ENCODE measurements around the gene GRK6.

GRK6 gene

GRCh38 chr5:177447611-177448243 is 21.3 kb downstream of the GRK6 start:
- Mint-ChIP-seq H3K9me3 (no peaks in the 10 kb centered on the region), H3K4me1 (peaks cover 33% of the 10 kb centered on the region), H3K4me3 (peak overlapping the region; percentile 74 to 81 (median 77)), H3K27ac (no peak overlapping the region), H3K36me3 (ENCODE audit: low read depth) (no peaks in the 10 kb centered on the region), H3K27me3 (ENCODE audit: low read depth) (peaks cover 25% of the 10 kb centered on the region)
- no peak for TF ChIP-seq CTCF (IDR thresholded peaks at IDR 0.05; ENCODE audit: unreplicated experiment in 3 of 3)

- H3K4me3 Mint-ChIP-seq = peak overlapping the region; percentile 74 to 81 (median 77)
- H3K9me3 Mint-ChIP-seq = no peaks in the 10 kb centered on the region
- H3K27ac Mint-ChIP-seq = peak overlapping the region in 2 of 3 experiments; percentile 8 to 50
- H3K36me3 Mint-ChIP-seq (ENCODE audit: low read depth) = no peaks in the 10 kb centered on the region
- no peak for TF ChIP-seq CTCF (IDR thresholded peaks at IDR 0.05; ENCODE audit: unreplicated experiment in 3 of 3)
- peaks cover 33% of the 10 kb centered on the region for H3K4me1 Mint-ChIP-seq
- H3K27me3 Mint-ChIP-seq (ENCODE audit: low read depth) = peaks cover 25% of the 10 kb centered on the region
Observed at GRCh38 chr5:177448244-177448950, 21.9 kb downstream of the GRK6 start.

- Mint-ChIP-seq H3K36me3 (ENCODE audit: low read depth) (no peaks in the 10 kb centered on the region), H3K4me1 (peaks cover 33% of the 10 kb centered on the region), H3K27me3 (ENCODE audit: low read depth) (peaks cover 25% of the 10 kb centered on the region), H3K9me3 (no peaks in the 10 kb centered on the region), H3K27ac (no peak overlapping the region), H3K4me3 (peak overlapping the region in 1 of 3 experiments; percentile 81)
- no peak for TF ChIP-seq CTCF (IDR thresholded peaks at IDR 0.05; ENCODE audit: unreplicated experiment in 3 of 3)
Observed at GRCh38 chr5:177449140-177450061, 22.9 kb downstream of the GRK6 start.

- Mint-ChIP-seq H3K4me3 (peak overlapping the region; percentile 21 to 61 (median 42)), H3K36me3 (ENCODE audit: low read depth) (no peaks in the 10 kb centered on the region), H3K27me3 (ENCODE audit: low read depth) (peaks cover 14% of the 10 kb centered on the region), H3K9me3 (no peaks in the 10 kb centered on the region), H3K4me1 (peaks cover 19% of the 10 kb centered on the region), H3K27ac (peak overlapping the region in 2 of 3 experiments; percentile 16 to 65)
- no peak for TF ChIP-seq CTCF (IDR thresholded peaks at IDR 0.05; ENCODE audit: unreplicated experiment in 3 of 3)
Observed at GRCh38 chr5:177450667-177451424, 24.4 kb downstream of the GRK6 start.

Data from nephron (organoid).